GM23338 (cell line): ENCODE data around the gene PRR19. TPM values are rescaled to one million over a fixed set of nuclear protein-coding genes. Genes with fewer than 3 reads are reported as not detected.

Experiments used
- ATAC-seq: fragments of 200-7000 bp; cut with Tn5 transposase; 3 replicates; pipeline ENCODE4 v1.9.1; 2020
- DNase-seq: peaks from one replicate; pipeline ENCODE4 v3.0.0-alpha.2; 2015; ENCODE audit warnings: low spot score
- H2AFZ ChIP-seq: fragments of 200-600 bp; sonication (generic); 2 replicates; pipeline ENCODE4 v1.8.0; 2016; ENCODE audit warnings: antibody characterized with exemption, mild to moderate bottlenecking, moderate library complexity
- H3F3A ChIP-seq: fragments of 200-600 bp; sonication (generic); replicated peaks from 2 replicates; pipeline ENCODE4 v1.8.0; 2017; ENCODE audit warnings: antibody characterized with exemption, mixed run types, low read depth
- H3K27ac ChIP-seq: fragments of 200-600 bp; sonication (generic); 2 replicates; pipeline ENCODE4 v1.6.1; 2016; ENCODE audit warnings: low read depth
- H3K27me3 ChIP-seq: fragments of 200-600 bp; sonication (generic); 2 replicates; pipeline ENCODE4 v1.8.0; 2016; ENCODE audit warnings: mild to moderate bottlenecking, mixed run types, moderate library complexity; ENCODE audit not compliant: insufficient read depth
- H3K36me3 ChIP-seq: fragments of 200-600 bp; sonication (generic); 2 replicates; pipeline ENCODE4 v1.8.0; 2016; ENCODE audit warnings: mild to moderate bottlenecking; ENCODE audit not compliant: insufficient read depth
- H3K4me1 ChIP-seq: fragments of 200-600 bp; sonication (generic); 2 replicates; pipeline ENCODE4 v1.8.0; 2016; ENCODE audit warnings: mild to moderate bottlenecking, moderate library complexity; ENCODE audit not compliant: insufficient read depth
- H3K4me2 ChIP-seq: fragments of 200-600 bp; sonication (generic); 2 replicates; pipeline ENCODE4 v1.7.1; 2017; ENCODE audit warnings: mixed run types
- H3K4me3 ChIP-seq: fragments of 200-600 bp; sonication (generic); 2 replicates; pipeline ENCODE4 v1.6.1; 2016; ENCODE audit warnings: mixed run types
- H3K79me2 ChIP-seq: fragments of 200-600 bp; sonication (generic); replicated peaks from 2 replicates; pipeline ENCODE4 v1.8.0; 2017; ENCODE audit warnings: mild to moderate bottlenecking; ENCODE audit not compliant: insufficient read depth
- H3K9me2 ChIP-seq: fragments of 200-600 bp; sonication (generic); 2 replicates; pipeline ENCODE4 v1.8.0; 2017; ENCODE audit not compliant: insufficient read depth
- H4K20me1 ChIP-seq: fragments of 200-600 bp; sonication (generic); replicated peaks from 2 replicates; pipeline ENCODE4 v1.8.0; 2017; ENCODE audit warnings: mild to moderate bottlenecking; ENCODE audit not compliant: insufficient read depth
- H3K27ac Mint-ChIP-seq: 2 replicates; pipeline ENCODE4 v1.8.0; 2020; ENCODE audit warnings: inconsistent platforms, mild to moderate bottlenecking, moderate library complexity, mixed read lengths
- H3K27me3 Mint-ChIP-seq: 3 replicates; pipeline ENCODE4 v1.8.0; 2022; ENCODE audit warnings: low read depth, mild to moderate bottlenecking, moderate library complexity, mixed read lengths, inconsistent platforms; ENCODE audit not compliant: insufficient read depth, poor library complexity
- H3K36me3 Mint-ChIP-seq: 3 replicates; pipeline ENCODE4 v1.8.0; 2021; ENCODE audit warnings: low read depth, mild to moderate bottlenecking, inconsistent platforms, moderate library complexity, mixed read lengths
- H3K4me1 Mint-ChIP-seq: 3 replicates; pipeline ENCODE4 v1.8.0; 2020; ENCODE audit warnings: mild to moderate bottlenecking, inconsistent platforms, mixed read lengths
- H3K4me3 Mint-ChIP-seq: 3 replicates; pipeline ENCODE4 v1.8.0; 2021; ENCODE audit warnings: moderate library complexity, mild to moderate bottlenecking, inconsistent platforms, mixed read lengths
- H3K9me3 Mint-ChIP-seq: 3 replicates; pipeline ENCODE4 v1.8.0; 2020; ENCODE audit warnings: moderate library complexity, mild to moderate bottlenecking, inconsistent platforms, mixed read lengths
- CREB1 ChIP-seq: fragments of 250-450 bp; sonication (Bioruptor Pico); IDR thresholded peaks from 2 replicates; pipeline ENCODE4 v1.5.0; 2020; ENCODE audit warnings: low read depth, mild to moderate bottlenecking, moderate library complexity
- CTCF ChIP-seq, 2 experiments: fragments of 200-600 bp in 1 of 2; sonication (generic) in 1 of 2; conservative IDR thresholded peaks; 2 replicates each; pipeline versions ENCODE4 v1.5.1 to v1.6.1; 2016 to 2017; ENCODE audit warnings: antibody characterized with exemption in 2 of 2, low read depth in 2 of 2, mild to moderate bottlenecking in 2 of 2, moderate library complexity in 1 of 2
- POLR2AphosphoS5 ChIP-seq: IDR thresholded peaks from 2 replicates; pipeline ENCODE4 v1.6.1; 2016; ENCODE audit warnings: antibody characterized with exemption, low read depth
- REST ChIP-seq: IDR thresholded peaks from one replicate; pipeline ENCODE4 v1.6.1; 2018; ENCODE audit warnings: antibody characterized with exemption; ENCODE audit not compliant: unreplicated experiment
- ZNF114 ChIP-seq: fragments of 250-450 bp; sonication (Bioruptor Pico); IDR thresholded peaks from 2 replicates; pipeline ENCODE4 v1.5.0; 2020; ENCODE audit warnings: mild to moderate bottlenecking, moderate library complexity
- ZNF462 ChIP-seq: fragments of 250-450 bp; sonication (Bioruptor Pico); IDR thresholded peaks from 2 replicates; pipeline ENCODE4 v1.5.0; 2020; ENCODE audit warnings: mild to moderate bottlenecking, moderate library complexity
- polyA plus RNA-seq: library from polyadenylated mRNA; unstranded; fragments of >200 nt; fragmentation: Nextera tagmentation; extraction: Ambion mirVana; gene quantifications from 2 replicates; pipeline ENCODE4 v1.2.1, GENCODE V29; 2016
- total RNA-seq: library from RNA; depleted of rRNA; stranded (reverse); fragments of >200 nt; shearing (Covaris generic); gene quantifications from 2 replicates; pipeline ENCODE4 v1.2.3, GENCODE V29; 2014

PRR19 gene
- total and polyA plus RNA-seq, 2 experiments from 2014 or later, result 3.6 to 4.1 TPM

GRCh38 chr19:42312370-42312769 lies 10.4 kb downstream of the PRR19 start (continued):
- no peak for TF ChIP-seq ZNF462 (CRISPR knock-in tag)
- no peak for TF ChIP-seq REST
- TF ChIP-seq POLR2AphosphoS5, result no peak

GRCh38 chr19:42313096-42313839 lies 11.3 kb downstream of the PRR19 start, which contains the start of gene TMEM145:
Gene TMEM145 (plus strand): TSS chr19:42313309. CDS start chr19:42313377, 68 bp downstream.
- Mint-ChIP-seq H3K36me3 (no peaks in the 10 kb centered on the region), H3K27ac (no peak within 1 kb of the TSS)
- H3K4me1 ChIP-seq, result peaks cover 5% of the 10 kb centered on the region; the same call in 1 of the 2 replicates

More at GRCh38 chr19:42313096-42313839, 11.3 kb downstream of the PRR19 start, which contains the start of gene TMEM145:
- H3K4me1 Mint-ChIP-seq, result peaks cover 15% of the 10 kb centered on the region
- peak; percentile 84 for DNase-seq
- H3K4me2 ChIP-seq, result peak within 1 kb of the TSS; percentile 94
- peaks cover 35% of the 10 kb centered on the region for H3K27me3 Mint-ChIP-seq
- TF ChIP-seq CREB1 (no peak), ZNF114 (CRISPR knock-in tag) (0 out of 2 replicates have a peak, but pooled peaks have one; percentile 46), REST (peak; percentile 78), CTCF (conservative IDR thresholded peaks at IDR 0.05; ENCODE audit: low read depth in 2 of 2) (peak in 1 of 2 experiments; percentile 20; a peak in 2 of 4 replicates)
- H2AFZ ChIP-seq, result peak within 1 kb of the TSS; percentile 99
- H3K36me3 ChIP-seq, result no peaks in the 10 kb centered on the region
- 0 out of 2 replicates have a peak, but pooled peaks cover 15% of the 10 kb centered on the region for H3F3A ChIP-seq
- peak within 1 kb of the TSS; percentile 97 for H3K4me3 ChIP-seq
- no peaks in the 10 kb centered on the region for H3K9me2 ChIP-seq
- H3K4me3 Mint-ChIP-seq, result peak within 1 kb of the TSS; percentile 81
- peaks cover 23% of the 10 kb centered on the region for H3K27me3 ChIP-seq
- no peaks in the 10 kb centered on the region for H3K9me3 Mint-ChIP-seq
- H4K20me1 ChIP-seq, result no peaks in the 10 kb centered on the region
- peak; percentile 83 for ATAC-seq
- no peaks in the 10 kb centered on the region for H3K79me2 ChIP-seq
- no peak within 1 kb of the TSS for H3K27ac ChIP-seq
